Activated naive CD4-positive, alpha-beta T cell treated with anti-CD3 and anti-CD28 coated beads for 36 hours (primary cell): ENCODE measurements around the gene RAD51B. TPM values are rescaled to one million over a fixed set of nuclear protein-coding genes. Genes with fewer than 3 reads are reported as not detected.

Source experiments
- CTCF ChIA-PET: fragments of 350-600 bp; sonication (Branson Sonifier 250); formaldehyde crosslinking; loops from one replicate; lab custom pipeline; 2021; ENCODE audit warnings: antibody characterized with exemption; lab: Charles Lee
- DNase-seq: peaks from one replicate; pipeline ENCODE4 v3.0.0-alpha.2; 2020
- H3K27ac Mint-ChIP-seq: one replicate; pipeline ENCODE4 v1.8.0; 2021; ENCODE audit warnings: mild to moderate bottlenecking, mixed read lengths
- H3K27me3 Mint-ChIP-seq: one replicate; pipeline ENCODE4 v1.8.0; 2021; ENCODE audit warnings: low read depth, mixed read lengths
- H3K36me3 Mint-ChIP-seq: one replicate; pipeline ENCODE4 v1.8.0; 2021; ENCODE audit warnings: low read depth, mixed read lengths
- H3K4me1 Mint-ChIP-seq: one replicate; pipeline ENCODE4 v1.8.0; 2021; ENCODE audit warnings: low read depth, mixed read lengths
- H3K4me3 Mint-ChIP-seq: one replicate; pipeline ENCODE4 v1.8.0; 2021; ENCODE audit warnings: mild to moderate bottlenecking, moderate library complexity, mixed read lengths
- H3K9me3 Mint-ChIP-seq: one replicate; pipeline ENCODE4 v1.8.0; 2021; ENCODE audit warnings: mixed read lengths
- intact Hi-C: fragments of 100-400 bp; cut with micrococcal nuclease; formaldehyde crosslinking; loops from one replicate; pipeline ENCODE4 v1.15.1; 2023
- total RNA-seq, 2 experiments: library from RNA; stranded (reverse); gene quantifications; one replicate each; pipeline ENCODE4 v1.2.3, GENCODE V29; 2021

The RAD51B gene
- total RNA-seq, 2 experiments from 2014 or later: 44.8 to 47.6 TPM

GRCh38 chr14:68526512-68527091, 707.0 kb downstream of the RAD51B start:
- no peak overlapping the region for H3K4me3 Mint-ChIP-seq
- no peak overlapping the region for H3K27ac Mint-ChIP-seq
- H3K36me3 Mint-ChIP-seq: no peaks in the 10 kb centered on the region
- no peaks in the 10 kb centered on the region for H3K27me3 Mint-ChIP-seq
- H3K9me3 Mint-ChIP-seq: peaks cover 14% of the 10 kb centered on the region
- no peak for DNase-seq
- no peaks in the 10 kb centered on the region for H3K4me1 Mint-ChIP-seq
- CTCF ChIA-PET: interaction anchor here (0.6 kb wide), 1 partner anchor 277 kb away, joined by 3 read pairs; no protein-coding TSS in a partner anchor
- intact Hi-C loops: no loop called here

GRCh38 chr14:68527329-68527851, 707.8 kb downstream of the RAD51B start:
- peaks cover 14% of the 10 kb centered on the region for H3K9me3 Mint-ChIP-seq
- no peaks in the 10 kb centered on the region for H3K4me1 Mint-ChIP-seq
- DNase-seq: no peak
- H3K27ac Mint-ChIP-seq: no peak overlapping the region
- H3K36me3 Mint-ChIP-seq: no peaks in the 10 kb centered on the region
- H3K27me3 Mint-ChIP-seq: no peaks in the 10 kb centered on the region
- intact Hi-C loops: no loop called here
- CTCF ChIA-PET: interaction anchor here (0.7 to 0.9 kb wide), 2 partner anchors 84 to 321 kb away, joined by 3 read pairs; no protein-coding TSS in a partner anchor
- H3K4me3 Mint-ChIP-seq: no peak overlapping the region

DNA sequence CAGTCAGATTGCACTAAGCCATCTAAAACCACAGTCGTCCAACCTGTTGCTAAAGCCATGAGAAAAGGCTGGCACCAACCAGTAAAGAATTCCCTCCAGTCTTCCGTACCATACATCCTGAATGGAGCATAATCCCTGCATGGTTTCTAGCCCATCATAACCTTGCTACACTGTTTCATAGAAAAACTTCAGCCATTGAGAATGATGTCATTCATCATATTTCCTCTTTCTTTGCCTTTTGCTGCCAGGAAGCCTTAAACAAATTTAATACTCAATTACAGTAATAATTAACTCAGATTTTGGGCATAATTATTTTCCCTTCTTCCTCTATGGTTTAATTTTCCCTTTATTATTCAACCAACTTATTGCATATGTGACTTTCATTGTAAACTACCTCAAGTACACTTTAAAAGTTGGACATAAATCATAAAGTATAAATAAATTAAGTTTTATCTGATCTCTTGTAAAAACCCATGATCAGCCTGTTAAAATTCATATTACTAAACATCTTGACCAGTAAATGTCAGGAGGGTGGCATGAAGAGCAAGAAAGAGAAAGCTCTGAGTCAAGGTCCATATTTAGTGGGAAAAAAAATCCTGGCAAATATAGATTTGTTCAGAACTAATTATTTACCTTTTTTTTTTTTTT, 708.6 kb downstream of the RAD51B start:
- H3K4me1 Mint-ChIP-seq: no peaks in the 10 kb centered on the region
- no peak overlapping the region for H3K27ac Mint-ChIP-seq

GRCh38 chr14:68530443-68530842, 710.9 kb downstream of the RAD51B start:
- CTCF ChIA-PET: interaction anchor here (0.7 kb wide), 1 partner anchor 454 kb away, joined by 4 read pairs; no protein-coding TSS in a partner anchor
- Mint-ChIP-seq H3K36me3 (no peaks in the 10 kb centered on the region), H3K27ac (no peak overlapping the region), H3K4me3 (no peak overlapping the region), H3K4me1 (no peaks in the 10 kb centered on the region), H3K9me3 (peaks cover 14% of the 10 kb centered on the region), H3K27me3 (no peaks in the 10 kb centered on the region)
- intact Hi-C loops: no loop called here
- DNase-seq: no peak

More for the DNA sequence above, 708.6 kb downstream of the RAD51B start:
- Mint-ChIP-seq H3K36me3 (no peaks in the 10 kb centered on the region), H3K4me3 (no peak overlapping the region), H3K9me3 (peaks cover 14% of the 10 kb centered on the region), H3K27me3 (no peaks in the 10 kb centered on the region)
- intact Hi-C loops: no loop called here
- CTCF ChIA-PET: interaction anchor here (0.9 kb wide), 1 partner anchor 320 kb away, joined by 3 read pairs; no protein-coding TSS in a partner anchor
- DNase-seq: no peak

DNA sequence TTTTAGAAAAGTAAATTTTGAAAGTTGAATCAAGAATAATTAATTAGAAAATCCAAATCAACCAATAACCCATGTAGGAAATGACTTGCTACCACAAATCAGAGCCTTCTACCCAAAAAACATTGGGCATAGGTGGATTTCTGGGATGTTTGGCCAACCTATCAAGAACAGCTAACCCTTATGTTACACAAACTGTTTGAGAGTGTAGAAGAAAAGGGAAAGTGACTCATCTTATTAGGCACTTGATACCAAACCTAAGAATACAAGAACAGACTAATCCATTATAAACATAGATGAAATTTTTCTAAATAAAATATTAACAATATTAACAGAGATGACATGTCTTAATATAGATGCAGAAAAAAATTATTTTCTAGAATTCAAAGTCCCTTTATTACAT, 712.9 kb downstream of the RAD51B start:
- H3K27ac Mint-ChIP-seq: no peak overlapping the region
- H3K4me1 Mint-ChIP-seq: no peaks in the 10 kb centered on the region
- intact Hi-C loops: no loop called here
- no peaks in the 10 kb centered on the region for H3K27me3 Mint-ChIP-seq
- CTCF ChIA-PET: interaction anchor here (0.6 kb wide), 1 partner anchor 161 kb away, joined by 3 read pairs; no protein-coding TSS in a partner anchor
- no peak for DNase-seq
- peaks cover 14% of the 10 kb centered on the region for H3K9me3 Mint-ChIP-seq
- no peaks in the 10 kb centered on the region for H3K36me3 Mint-ChIP-seq
- H3K4me3 Mint-ChIP-seq: no peak overlapping the region

DNA sequence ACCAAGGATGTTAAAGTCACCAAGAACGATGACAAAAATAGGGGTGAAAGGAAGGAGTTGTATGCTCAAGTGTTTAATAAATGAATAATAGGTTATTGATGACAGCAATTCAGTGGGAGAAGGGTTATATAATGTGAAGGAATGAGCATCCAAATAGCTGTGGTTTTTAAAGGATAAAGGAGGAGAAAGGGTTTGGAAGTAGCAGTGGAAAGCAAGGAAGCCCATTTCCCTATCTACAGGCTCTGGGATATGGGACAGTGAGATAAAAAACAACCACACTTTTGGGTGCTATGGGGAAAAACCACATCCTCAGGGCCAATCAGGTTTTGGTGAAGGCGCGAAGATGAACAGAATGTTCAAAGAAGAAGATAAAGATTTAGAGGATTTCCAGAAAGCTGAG, 714.7 kb downstream of the RAD51B start:
- CTCF ChIA-PET: interaction anchor here (0.6 to 1.1 kb wide), 2 partner anchors 16 to 282 kb away, joined by 3 to 4 read pairs; no protein-coding TSS in a partner anchor
- Mint-ChIP-seq H3K27ac (no peak overlapping the region), H3K4me1 (no peaks in the 10 kb centered on the region), H3K9me3 (peaks cover 14% of the 10 kb centered on the region), H3K27me3 (no peaks in the 10 kb centered on the region), H3K36me3 (no peaks in the 10 kb centered on the region), H3K4me3 (no peak overlapping the region)
- DNase-seq: no peak
- intact Hi-C loops: no loop called here

DNA sequence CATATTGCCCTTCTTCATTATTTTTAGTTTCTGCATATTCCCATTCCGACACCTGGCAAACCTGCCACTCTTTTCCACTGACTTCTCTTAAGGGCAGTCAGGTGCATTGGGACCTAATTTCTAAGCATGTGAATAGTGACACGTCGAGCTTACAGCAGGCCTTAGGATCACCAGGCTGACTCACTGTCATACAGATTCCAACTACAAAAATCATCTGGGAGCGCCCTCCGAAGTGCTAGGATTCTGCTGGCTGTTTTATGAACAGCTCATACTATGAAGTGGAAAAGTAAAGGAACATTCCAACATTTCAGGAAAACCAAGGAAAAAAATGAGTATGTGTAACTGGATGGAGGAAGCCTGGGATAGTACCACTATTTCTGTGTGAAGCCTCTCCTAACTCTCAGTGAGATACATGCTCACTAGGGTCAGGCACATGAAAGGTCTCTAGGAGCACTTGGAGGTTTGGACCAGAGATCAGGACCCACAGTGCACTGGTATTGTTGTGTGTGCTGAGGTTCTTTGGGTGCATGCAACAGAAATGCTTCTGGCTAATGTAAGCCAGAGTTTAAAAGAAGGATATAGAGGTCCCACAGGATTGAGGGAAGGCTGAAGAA, 715.9 kb downstream of the RAD51B start:
- no peaks in the 10 kb centered on the region for H3K27me3 Mint-ChIP-seq
- intact Hi-C loops: no loop called here
- H3K36me3 Mint-ChIP-seq: no peaks in the 10 kb centered on the region
- H3K4me1 Mint-ChIP-seq: no peaks in the 10 kb centered on the region
- no peak overlapping the region for H3K4me3 Mint-ChIP-seq
- no peak for DNase-seq
- no peak overlapping the region for H3K27ac Mint-ChIP-seq
- CTCF ChIA-PET: interaction anchor here (0.7 to 1.1 kb wide), 3 partner anchors 11 to 706 kb away, joined by 3 to 4 read pairs (median 3); no protein-coding TSS in a partner anchor
- H3K9me3 Mint-ChIP-seq: peaks cover 5% of the 10 kb centered on the region

- Mint-ChIP-seq H3K27me3 (no peaks in the 10 kb centered on the region), H3K4me3 (no peak overlapping the region), H3K36me3 (no peaks in the 10 kb centered on the region), H3K4me1 (no peaks in the 10 kb centered on the region), H3K9me3 (peaks cover 2% of the 10 kb centered on the region), H3K27ac (no peak overlapping the region)
- intact Hi-C loops: no loop called here
- CTCF ChIA-PET: interaction anchor here (1.1 kb wide), 1 partner anchor 11 kb away, joined by 3 read pairs; no protein-coding TSS in a partner anchor
- no peak for DNase-seq
These were observed 716.4 kb downstream of the RAD51B start for GRCh38 chr14:68536018-68536410.

GRCh38 chr14:68538639-68539038, 719.1 kb downstream of the RAD51B start:
- no peaks in the 10 kb centered on the region for H3K36me3 Mint-ChIP-seq
- H3K4me3 Mint-ChIP-seq: no peak overlapping the region
- H3K4me1 Mint-ChIP-seq: no peaks in the 10 kb centered on the region
- H3K27ac Mint-ChIP-seq: no peak overlapping the region
- no peak for DNase-seq
- intact Hi-C loops: no loop called here
- H3K27me3 Mint-ChIP-seq: no peaks in the 10 kb centered on the region
- CTCF ChIA-PET: no interaction called here
- no peaks in the 10 kb centered on the region for H3K9me3 Mint-ChIP-seq

GRCh38 chr14:68539241-68539737, 719.7 kb downstream of the RAD51B start:
- no peak overlapping the region for H3K4me3 Mint-ChIP-seq
- no peaks in the 10 kb centered on the region for H3K36me3 Mint-ChIP-seq
- intact Hi-C loops: no loop called here
- peaks cover 3% of the 10 kb centered on the region for H3K4me1 Mint-ChIP-seq
- H3K27ac Mint-ChIP-seq: no peak overlapping the region
- H3K27me3 Mint-ChIP-seq: no peaks in the 10 kb centered on the region
- CTCF ChIA-PET: no interaction called here
- no peaks in the 10 kb centered on the region for H3K9me3 Mint-ChIP-seq
- DNase-seq: no peak

DNA sequence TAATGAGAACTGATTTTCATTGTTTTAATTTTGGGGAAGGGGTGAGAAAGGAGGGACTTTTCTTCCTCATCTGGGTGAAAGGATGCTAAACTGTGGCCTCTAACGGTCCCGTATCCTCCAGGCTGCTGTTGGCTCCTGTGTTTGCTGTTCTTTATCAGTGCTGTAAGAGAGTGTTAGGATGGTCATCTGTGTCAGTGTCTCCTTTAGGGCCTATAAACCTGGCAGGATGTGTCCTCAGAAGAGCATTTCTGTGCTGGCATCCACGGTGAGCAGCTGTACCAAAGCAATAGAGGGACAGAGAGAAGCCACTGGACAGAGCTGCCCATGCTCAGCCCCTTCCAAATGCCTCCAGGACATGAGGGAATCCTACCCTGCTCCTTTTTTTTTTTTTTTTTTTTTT, 720.2 kb downstream of the RAD51B start:
- intact Hi-C loops: no loop called here
- CTCF ChIA-PET: no interaction called here
- no peak overlapping the region for H3K4me3 Mint-ChIP-seq
- H3K27me3 Mint-ChIP-seq: no peaks in the 10 kb centered on the region
- H3K9me3 Mint-ChIP-seq: no peaks in the 10 kb centered on the region
- no peak for DNase-seq
- peaks cover 3% of the 10 kb centered on the region for H3K4me1 Mint-ChIP-seq
- H3K27ac Mint-ChIP-seq: no peak overlapping the region
- no peaks in the 10 kb centered on the region for H3K36me3 Mint-ChIP-seq

- Mint-ChIP-seq H3K36me3 (no peaks in the 10 kb centered on the region), H3K9me3 (no peaks in the 10 kb centered on the region), H3K4me1 (peaks cover 3% of the 10 kb centered on the region), H3K27ac (no peak overlapping the region), H3K4me3 (no peak overlapping the region), H3K27me3 (no peaks in the 10 kb centered on the region)
- DNase-seq: no peak
- intact Hi-C loops: no loop called here
- CTCF ChIA-PET: no interaction called here
These were observed 721.8 kb downstream of the RAD51B start for GRCh38 chr14:68541178-68541896.
